ENCODE data around the gene TMEM203. TPM values are rescaled to one million over a fixed set of nuclear protein-coding genes. Genes with fewer than 3 reads are reported as not detected.

TMEM203 gene
- total RNA-seq, 2 donors from 2014 or later: 15.3 to 27.1 TPM

DNA sequence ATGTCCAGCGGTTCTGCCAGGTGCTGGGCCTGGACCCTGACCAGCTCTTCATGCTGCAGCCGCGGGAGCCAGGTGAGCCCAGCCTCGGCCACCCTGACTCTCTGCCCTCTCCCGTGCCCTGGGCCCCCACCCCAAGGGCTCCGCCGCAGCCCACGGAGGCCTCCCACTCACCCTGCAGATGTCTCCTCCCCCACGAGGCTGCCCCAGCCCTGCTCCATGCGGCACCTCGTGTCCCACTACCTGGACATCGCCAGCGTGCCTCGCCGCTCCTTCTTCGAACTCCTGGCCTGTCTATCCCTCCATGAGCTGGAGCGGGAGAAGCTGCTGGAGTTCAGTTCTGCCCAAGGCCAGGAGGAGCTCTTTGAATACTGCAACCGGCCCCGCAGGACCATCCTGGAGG, 9.2 kb upstream of the TMEM203 start:
- no peak overlapping the region for H3K27ac Mint-ChIP-seq
- no peaks in the 10 kb centered on the region for H3K36me3 Mint-ChIP-seq
- DNase-seq (ENCODE audit: low spot score in 2 of 2) (no peak), ATAC-seq (no peak)
- H3K9me3 Mint-ChIP-seq: no peaks in the 10 kb centered on the region

- ATAC-seq (no peak), DNase-seq (ENCODE audit: low spot score in 2 of 2) (no peak)
- H3K27ac Mint-ChIP-seq: no peak overlapping the region
- H3K36me3 Mint-ChIP-seq: peaks cover 0 to 7% of the 10 kb centered on the region in 2 donors
- no peaks in the 10 kb centered on the region for H3K9me3 Mint-ChIP-seq
Observed at GRCh38 chr9:137213160-137214060, 8.0 kb upstream of the TMEM203 start.

GRCh38 chr9:137212520-137212919, 7.1 kb upstream of the TMEM203 start:
- no peak overlapping the region for H3K27ac Mint-ChIP-seq
- no peaks in the 10 kb centered on the region for H3K9me3 Mint-ChIP-seq
- peaks cover 2 to 10% of the 10 kb centered on the region in 2 donors for H3K36me3 Mint-ChIP-seq
- DNase-seq (ENCODE audit: low spot score in 2 of 2) (no peak), ATAC-seq (peak in 1 of 2 donors; percentile 11)

DNA sequence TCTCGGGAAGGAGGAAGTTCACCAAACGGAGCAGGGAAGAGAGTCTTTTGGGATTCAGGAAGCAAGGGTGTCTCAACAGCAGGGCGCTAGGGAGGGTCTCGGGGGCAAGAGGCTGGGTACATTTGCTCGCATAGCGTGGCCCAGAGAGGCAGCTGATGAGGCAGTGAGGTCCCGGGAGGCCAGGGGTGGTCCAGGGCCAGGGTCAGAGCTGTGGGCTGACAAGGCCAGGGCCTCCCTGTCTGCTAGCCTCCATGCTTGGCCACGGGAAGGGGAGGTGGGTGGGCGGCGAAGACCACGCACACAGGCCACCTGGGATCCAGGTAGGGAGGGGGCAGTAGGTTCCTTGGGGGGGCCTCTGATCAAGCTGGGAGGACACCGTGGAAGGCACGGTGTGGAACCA, 6.1 kb upstream of the TMEM203 start:
- Mint-ChIP-seq H3K27ac (peak overlapping the region; percentile 47 to 74), H3K36me3 (peaks cover 12 to 15% of the 10 kb centered on the region in 2 donors), H3K9me3 (no peaks in the 10 kb centered on the region)
- no peak for DNase-seq (ENCODE audit: low spot score in 2 of 2)
- no peak for ATAC-seq

DNA sequence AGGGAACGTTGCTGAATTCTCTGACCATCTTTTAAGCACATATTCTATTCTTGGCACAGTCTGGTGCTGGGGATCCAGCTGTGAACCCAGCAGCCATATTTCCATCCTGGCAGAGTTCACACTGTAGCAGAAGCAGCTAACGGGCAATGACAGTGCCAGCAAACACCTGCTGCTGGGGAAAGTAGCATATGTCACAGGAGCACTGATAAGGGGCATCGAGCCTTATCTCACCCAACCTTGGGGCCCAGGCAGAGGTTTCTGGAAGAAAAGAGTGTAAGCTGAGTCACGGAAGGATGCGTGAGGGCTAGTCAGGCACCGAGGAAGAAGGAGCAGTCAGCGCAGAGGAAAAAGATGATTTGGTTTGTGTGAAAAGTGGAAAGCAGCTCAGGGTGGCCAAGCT, 1.2 kb upstream of the TMEM203 start:
- ATAC-seq (no peak), DNase-seq (ENCODE audit: low spot score in 2 of 2) (no peak)
- peaks cover 28 to 33% of the 10 kb centered on the region in 2 donors for H3K36me3 Mint-ChIP-seq
- H3K27ac Mint-ChIP-seq: peak overlapping the region; percentile 94 to 97
- no peaks in the 10 kb centered on the region for H3K9me3 Mint-ChIP-seq

DNA sequence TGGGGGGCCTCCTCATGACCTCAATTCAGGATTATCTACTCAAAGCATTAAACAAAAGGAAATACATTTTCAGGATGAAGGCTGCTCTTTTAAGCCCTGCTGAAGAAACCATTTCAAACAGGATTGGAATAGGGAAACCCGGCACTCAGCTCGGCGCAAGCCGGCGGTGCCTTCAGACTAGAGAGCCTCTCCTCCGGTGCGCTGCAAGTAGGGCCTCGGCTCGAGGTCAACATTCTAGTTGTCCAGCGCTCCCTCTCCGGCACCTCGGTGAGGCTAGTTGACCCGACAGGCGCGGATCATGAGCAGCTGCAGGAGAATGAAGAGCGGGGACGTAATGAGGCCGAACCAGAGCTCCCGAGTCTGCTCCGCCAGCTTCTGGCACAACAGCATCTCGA, 720 bp downstream of the TMEM203 start:
- H3K36me3 Mint-ChIP-seq: peaks cover 28 to 33% of the 10 kb centered on the region in 2 donors
- H3K27ac Mint-ChIP-seq: peak overlapping the region; percentile 94 to 97
- DNase-seq (ENCODE audit: low spot score in 2 of 2) (no peak), ATAC-seq (no peak)
- no peaks in the 10 kb centered on the region for H3K9me3 Mint-ChIP-seq

DNA sequence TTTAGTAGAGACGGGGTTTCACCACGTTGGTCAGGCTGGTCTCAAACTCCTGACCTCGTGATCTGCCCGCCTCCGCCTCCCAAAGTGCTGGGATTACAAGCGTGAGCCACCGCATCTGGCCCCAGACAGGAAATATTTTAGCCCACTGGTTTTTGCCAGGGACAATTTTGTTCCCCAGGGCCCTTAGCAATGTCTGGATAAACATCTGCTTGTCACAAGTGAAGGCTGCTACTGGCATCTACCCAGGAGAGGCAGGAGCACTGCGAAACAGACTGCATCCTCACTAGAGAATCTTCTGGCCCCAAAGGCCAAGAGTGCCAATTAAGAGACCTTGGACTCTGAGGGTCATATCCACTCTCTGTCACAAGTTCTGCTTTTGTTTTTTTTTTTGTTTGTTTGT, 2.5 kb downstream of the TMEM203 start:
- no peak for DNase-seq (ENCODE audit: low spot score in 2 of 2)
- no peaks in the 10 kb centered on the region for H3K9me3 Mint-ChIP-seq
- no peak overlapping the region for H3K27ac Mint-ChIP-seq
- ATAC-seq: no peak
- peaks cover 26 to 28% of the 10 kb centered on the region in 2 donors for H3K36me3 Mint-ChIP-seq

GRCh38 chr9:137201205-137201868, 4.1 kb downstream of the TMEM203 start:
- ATAC-seq (no peak), DNase-seq (ENCODE audit: low spot score in 2 of 2) (no peak)
- H3K36me3 Mint-ChIP-seq: peaks cover 14 to 19% of the 10 kb centered on the region in 2 donors
- peak overlapping the region; percentile 68 to 89 for H3K27ac Mint-ChIP-seq
- H3K9me3 Mint-ChIP-seq: no peaks in the 10 kb centered on the region

- DNase-seq (ENCODE audit: low spot score in 2 of 2): peak; percentile 99
- peak; percentile 95 to 96 for ATAC-seq
- Mint-ChIP-seq H3K27ac (peak within 1 kb of the TSS; percentile 68 to 89), H3K36me3 (peaks cover 13% of the 10 kb centered on the region in 2 donors), H3K9me3 (no peaks in the 10 kb centered on the region)
Observed at GRCh38 chr9:137200311-137201204, 4.9 kb downstream of the TMEM203 start, which contains the start of gene TPRN. Gene TPRN (minus strand): TSS chr9:137200741. CDS start chr9:137200711, 30 bp downstream.

- Mint-ChIP-seq H3K9me3 (no peaks in the 10 kb centered on the region), H3K36me3 (peaks cover 5 to 6% of the 10 kb centered on the region in 2 donors), H3K27ac (no peak overlapping the region)
- no peak for DNase-seq (ENCODE audit: low spot score in 2 of 2)
- ATAC-seq: no peak
Observed at GRCh38 chr9:137199411-137200121, 5.9 kb downstream of the TMEM203 start.

DNA sequence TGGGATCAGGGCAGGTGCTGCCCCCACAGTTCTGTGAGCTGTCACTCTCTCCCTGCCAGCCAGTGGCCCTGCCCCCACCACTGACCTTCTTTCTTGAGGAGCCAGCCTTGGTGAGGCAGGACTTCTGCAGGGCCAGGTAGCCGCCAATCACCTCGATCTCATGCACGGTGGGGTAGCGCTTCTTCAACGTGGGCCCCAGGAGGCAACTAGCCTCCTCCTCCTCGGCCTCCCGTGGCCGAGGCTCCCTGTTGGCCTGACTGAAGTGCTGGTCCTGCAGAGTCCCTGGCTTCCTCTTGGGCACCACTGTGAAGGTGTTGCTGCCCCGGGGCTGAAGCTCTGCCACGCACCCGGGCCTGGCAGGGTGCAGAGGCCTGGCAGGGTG, 6.6 kb downstream of the TMEM203 start:
- DNase-seq (ENCODE audit: low spot score in 2 of 2): no peak
- no peak overlapping the region for H3K27ac Mint-ChIP-seq
- H3K9me3 Mint-ChIP-seq: no peaks in the 10 kb centered on the region
- ATAC-seq: no peak
- H3K36me3 Mint-ChIP-seq: no peaks in the 10 kb centered on the region

- no peak for DNase-seq (ENCODE audit: low spot score in 2 of 2)
- no peak for ATAC-seq
- Mint-ChIP-seq H3K36me3 (no peaks in the 10 kb centered on the region), H3K27ac (no peak overlapping the region), H3K9me3 (no peaks in the 10 kb centered on the region)
Observed at GRCh38 chr9:137198051-137198901, 7.2 kb downstream of the TMEM203 start.

DNA sequence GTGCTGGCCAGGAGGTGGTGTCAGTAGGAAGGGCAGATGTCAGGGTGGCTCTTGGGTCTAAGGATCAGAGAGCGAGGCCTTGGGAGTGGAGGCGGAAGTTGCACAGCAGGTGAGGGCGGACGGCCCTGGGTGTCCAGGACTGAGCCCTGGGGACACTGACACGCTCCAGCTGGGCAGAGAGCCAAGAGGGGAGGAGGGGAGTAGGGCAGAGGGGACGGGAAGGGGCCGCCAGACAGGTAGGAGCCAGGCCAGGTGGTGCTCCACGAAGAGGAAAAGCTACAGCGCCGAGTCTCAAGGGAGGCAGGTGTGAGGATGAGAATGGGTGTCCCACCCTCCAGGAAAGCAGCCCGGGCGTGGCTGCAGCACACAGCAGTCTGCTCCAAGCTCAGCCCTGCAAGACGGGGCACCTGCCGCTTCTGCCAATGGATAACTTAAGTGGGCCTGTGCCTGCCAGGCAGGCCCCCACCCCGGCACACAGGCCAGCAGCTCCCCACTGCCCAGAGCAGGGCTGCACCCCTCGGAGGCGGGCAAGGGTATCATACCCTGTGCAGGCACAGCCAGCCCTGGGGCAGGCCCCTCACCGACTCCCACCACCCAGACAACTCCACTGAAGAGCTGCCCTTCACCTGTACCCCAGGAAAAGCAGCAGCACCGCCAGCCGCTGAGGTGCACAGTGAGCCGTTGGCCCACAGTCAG, 9.8 kb downstream of the TMEM203 start:
- Mint-ChIP-seq H3K36me3 (no peaks in the 10 kb centered on the region), H3K27ac (no peak overlapping the region), H3K9me3 (no peaks in the 10 kb centered on the region)
- ATAC-seq (no peak), DNase-seq (ENCODE audit: low spot score in 2 of 2) (no peak)

DNA sequence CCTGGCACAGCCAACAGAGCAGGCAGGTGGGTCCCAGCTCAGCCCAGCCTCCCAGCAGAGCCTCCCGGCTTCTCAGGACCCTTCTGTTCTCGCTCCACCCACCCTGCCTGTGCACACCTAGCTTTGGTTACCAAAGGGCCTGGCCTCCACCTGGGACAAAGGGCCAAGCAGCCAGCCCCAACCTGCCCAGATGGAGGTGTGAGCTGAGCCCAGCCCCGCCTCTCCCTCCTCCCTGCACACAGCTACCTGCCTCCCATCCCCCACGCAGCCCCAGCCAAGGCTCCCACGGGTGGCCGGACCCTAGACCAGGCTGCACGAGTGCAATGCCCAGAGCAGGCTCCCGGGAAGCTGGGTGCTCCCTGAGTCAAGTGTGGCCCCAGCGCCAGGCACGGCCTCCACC, 10.5 kb downstream of the TMEM203 start:
- no peaks in the 10 kb centered on the region for H3K9me3 Mint-ChIP-seq
- no peak overlapping the region for H3K27ac Mint-ChIP-seq
- DNase-seq (ENCODE audit: low spot score in 2 of 2): no peak
- no peak for ATAC-seq
- H3K36me3 Mint-ChIP-seq: no peaks in the 10 kb centered on the region

DNA sequence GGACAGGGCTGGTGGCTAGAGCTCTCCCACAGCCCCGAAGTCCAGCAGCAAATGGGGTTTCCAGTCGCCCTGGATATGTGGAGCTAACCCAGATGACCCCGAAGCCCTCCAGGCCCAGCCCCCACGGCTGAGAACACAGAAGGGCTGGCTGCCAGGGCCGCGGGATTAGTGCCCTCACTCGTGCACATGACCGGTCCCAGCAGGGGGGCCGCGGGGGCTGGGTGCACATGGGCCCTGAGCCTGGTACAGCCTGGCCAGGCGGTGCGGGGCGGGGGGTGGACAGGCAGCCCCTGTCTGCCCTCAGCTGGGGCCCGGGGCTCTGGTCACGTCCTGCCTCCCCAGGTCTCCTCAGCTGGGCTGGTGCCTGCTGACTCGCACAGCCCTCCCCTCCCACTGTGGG, 11.1 kb downstream of the TMEM203 start:
- DNase-seq (ENCODE audit: low spot score in 2 of 2): no peak
- Mint-ChIP-seq H3K9me3 (no peaks in the 10 kb centered on the region), H3K27ac (no peak overlapping the region), H3K36me3 (no peaks in the 10 kb centered on the region)
- no peak for ATAC-seq
